Ishikawa (cell line): ENCODE data around the gene RAB11FIP5.

Source experiments
- CEBPB ChIP-seq: IDR thresholded peaks from 2 replicates; pipeline ENCODE4 v1.6.1; 2012
- CREB1 ChIP-seq: IDR thresholded peaks from 2 replicates; pipeline ENCODE4 v1.6.1; 2012; ENCODE audit warnings: low read depth
- EGR1 ChIP-seq: IDR thresholded peaks from 2 replicates; pipeline ENCODE4 v1.6.1; 2012
- EP300 ChIP-seq: IDR thresholded peaks from 2 replicates; pipeline ENCODE4 v1.6.1; 2012; ENCODE audit warnings: borderline replicate concordance
- FOXM1 ChIP-seq: IDR thresholded peaks from 2 replicates; pipeline ENCODE4 v1.6.1; 2012; ENCODE audit warnings: low read depth, borderline replicate concordance
- MAX ChIP-seq: IDR thresholded peaks from 2 replicates; pipeline ENCODE4 v1.6.1; 2012
- NFIC ChIP-seq: IDR thresholded peaks from 2 replicates; pipeline ENCODE4 v1.6.1; 2012
- RAD21 ChIP-seq: IDR thresholded peaks from 2 replicates; pipeline ENCODE4 v1.6.1; 2012; ENCODE audit warnings: low read depth
- REST ChIP-seq: IDR thresholded peaks from 2 replicates; pipeline ENCODE4 v1.6.1; 2012; ENCODE audit warnings: low read depth, mild to moderate bottlenecking
- TAF1 ChIP-seq: IDR thresholded peaks from 2 replicates; pipeline ENCODE4 v1.6.1; 2012; ENCODE audit warnings: low read depth, mild to moderate bottlenecking
- TCF12 ChIP-seq: IDR thresholded peaks from 2 replicates; pipeline ENCODE4 v1.6.1; 2012; ENCODE audit warnings: low read depth
- TEAD4 ChIP-seq: IDR thresholded peaks from 2 replicates; pipeline ENCODE4 v1.6.1; 2012
- USF1 ChIP-seq: IDR thresholded peaks from 2 replicates; pipeline ENCODE4 v1.6.1; 2012
- YY1 ChIP-seq: IDR thresholded peaks from 2 replicates; pipeline ENCODE4 v1.6.1; 2012; ENCODE audit warnings: low read depth
- ZBTB7A ChIP-seq: IDR thresholded peaks from 2 replicates; pipeline ENCODE4 v1.6.1; 2012; ENCODE audit warnings: low read depth

Gene RAB11FIP5

GRCh38 chr2:73116182-73116960 lies 3.6 kb upstream of the RAB11FIP5 start:
- TF ChIP-seq FOXM1 (no peak), CREB1 (no peak), TCF12 (no peak), TAF1 (no peak), MAX (no peak), NFIC (no peak), REST (no peak), EGR1 (no peak), TEAD4 (no peak), CEBPB (no peak)

- TF ChIP-seq NFIC, result no peak
- TF ChIP-seq TEAD4, result no peak
- no peak for TF ChIP-seq RAD21
- no peak for TF ChIP-seq TCF12
- no peak for TF ChIP-seq MAX
- TF ChIP-seq TAF1, result no peak
- no peak for TF ChIP-seq EP300
- no peak for TF ChIP-seq ZBTB7A
- TF ChIP-seq EGR1, result no peak
- TF ChIP-seq YY1, result no peak
- no peak for TF ChIP-seq CEBPB
- no peak for TF ChIP-seq REST
- TF ChIP-seq USF1, result no peak
- no peak for TF ChIP-seq FOXM1
- no peak for TF ChIP-seq CREB1
Observed at GRCh38 chr2:73114273-73114867, 1.6 kb upstream of the RAB11FIP5 start.

- TF ChIP-seq MAX (peak; percentile 54; the same call in 1 of the 2 replicates), USF1 (no peak), EGR1 (0 out of 2 replicates have a peak, but pooled peaks have one; percentile 8), CREB1 (no peak)
Observed at GRCh38 chr2:73112026-73112912, 479 bp downstream of the RAB11FIP5 start.

- TF ChIP-seq CREB1 (no peak), USF1 (no peak), EGR1 (no peak)
Observed at GRCh38 chr2:73111073-73112025, 1.4 kb downstream of the RAB11FIP5 start.
